Hepatic stellate cell (primary cell): ENCODE measurements around the gene CLTB.
A peak's percentile ranks its signal among the peaks of the same experiment; 100 is the strongest.

Experiments
- DNase-seq: peaks from one replicate; pipeline ENCODE4 v3.0.0; 2011; ENCODE audit warnings: low spot score

The CLTB gene

GRCh38 chr5:176382721-176383120, 33.6 kb downstream of the CLTB start:
- DNase-seq = no peak

GRCh38 chr5:176381979-176382378, 34.4 kb downstream of the CLTB start:
- DNase-seq = no peak

GRCh38 chr5:176381423-176381822, 34.9 kb downstream of the CLTB start:
- DNase-seq = no peak

GRCh38 chr5:176379881-176380280, 36.5 kb downstream of the CLTB start:
- no peak for DNase-seq

- no peak for DNase-seq
Observed at GRCh38 chr5:176373100-176373818, 43.1 kb downstream of the CLTB start.

GRCh38 chr5:176371621-176372539, 44.5 kb downstream of the CLTB start:
- DNase-seq = no peak

GRCh38 chr5:176369934-176370711, 46.2 kb downstream of the CLTB start:
- DNase-seq = no peak

- no peak for DNase-seq
Observed at GRCh38 chr5:176368726-176369125, 47.6 kb downstream of the CLTB start.

GRCh38 chr5:176366232-176366894, 50.0 kb downstream of the CLTB start:
- no peak for DNase-seq

- DNase-seq = peak; percentile 76
Observed at GRCh38 chr5:176365351-176366231, 50.7 kb downstream of the CLTB start, which contains the start of gene ARL10. Gene ARL10, plus strand, starts transcription at chr5:176365487. Its CDS starts 77 bp downstream, at chr5:176365564.

- no peak for DNase-seq
Observed at GRCh38 chr5:176364765-176365350, 51.5 kb downstream of the CLTB start.

- DNase-seq = no peak
Observed at GRCh38 chr5:176362233-176362490, 54.2 kb downstream of the CLTB start.

- peak; percentile 91 for DNase-seq
Observed at GRCh38 chr5:176361437-176362232, 54.7 kb downstream of the CLTB start, which contains the start of gene KIAA1191. Gene KIAA1191, minus strand, starts transcription at chr5:176361764. Its CDS starts 2,256 bp downstream, at chr5:176359508.

- peak; percentile 16 for DNase-seq
Observed at GRCh38 chr5:176360894-176361436, 55.4 kb downstream of the CLTB start.

GRCh38 chr5:176359658-176360057, 56.7 kb downstream of the CLTB start:
- no peak for DNase-seq

GRCh38 chr5:176356179-176356566, 60.2 kb downstream of the CLTB start:
- DNase-seq = no peak

- no peak for DNase-seq
Observed at GRCh38 chr5:176355400-176356178, 60.8 kb downstream of the CLTB start.

- DNase-seq = no peak
Observed at GRCh38 chr5:176353533-176353932, 62.8 kb downstream of the CLTB start.
